Stimulated activated CD4-positive, alpha-beta T cell treated with anti-CD3 and anti-CD28 coated beads, Interleukin-2, amount 100 ng/mL, for 24 hours (primary cell): Measurements from ENCODE around the gene TXNDC16.
"Not testable (repeated sequence)": the region's sequence is repeated elsewhere in the genome, so short reads cannot be mapped to it uniquely, and the experiment has no call there.

Experiments
- DNase-seq, 2 donors: peaks; one replicate each; pipeline ENCODE4 v3.0.0-alpha.2; 2020

TXNDC16 gene

DNA sequence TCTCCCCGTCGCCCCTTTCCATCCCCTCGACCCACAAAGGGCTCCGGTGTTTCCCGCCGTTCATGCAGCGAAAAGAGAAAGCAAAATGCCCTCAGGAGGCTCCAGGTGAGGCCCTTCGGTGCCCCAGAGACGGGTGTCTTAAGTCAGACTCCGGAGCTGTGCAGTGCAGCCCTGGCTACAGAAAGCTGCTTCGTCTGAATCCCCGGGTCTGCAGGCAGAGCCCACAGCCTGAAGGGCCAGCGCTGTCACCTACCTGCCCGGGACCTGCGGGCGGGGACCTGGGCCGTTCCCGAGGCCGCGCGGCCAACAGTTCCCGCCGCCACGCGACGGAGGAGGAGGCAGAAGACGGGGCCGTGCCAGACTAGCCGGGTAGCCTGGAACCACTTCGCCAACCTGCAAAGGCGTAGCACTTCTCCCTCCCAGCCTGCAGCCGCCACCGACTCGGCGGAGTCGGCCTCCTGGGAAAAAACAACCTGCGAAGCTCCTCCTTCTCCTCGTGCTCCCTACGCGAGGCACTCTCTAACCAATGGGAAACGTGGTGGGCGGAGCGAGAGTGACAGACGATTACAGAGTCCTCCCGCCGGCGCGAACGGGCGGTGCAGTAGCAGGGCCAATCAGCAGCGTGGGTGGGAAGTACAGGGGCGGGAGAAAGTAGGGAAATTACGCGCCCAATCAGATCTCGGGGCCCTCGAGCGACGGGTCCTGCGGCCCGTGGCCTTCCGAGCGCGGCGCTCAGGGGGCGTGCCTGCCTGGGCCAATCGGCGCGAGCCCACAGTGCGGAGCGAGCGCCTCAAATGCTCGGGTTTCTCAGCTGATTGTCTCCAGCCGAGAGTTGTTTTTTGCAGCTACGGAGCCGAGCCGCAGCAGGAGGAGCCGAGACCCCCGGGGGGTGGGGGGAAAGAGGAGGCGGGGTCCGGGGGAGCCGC is at the start of gene TXNDC16, which contains the start of gene GPR137C:
Gene TXNDC16, minus strand, starts transcription at position 443 of the 926 bp plus-strand sequence. CDS start 8,948 bp downstream, outside the sequence.
Gene GPR137C, plus strand, starts transcription at position 774 of the 926 bp plus-strand sequence. CDS start 312 bp downstream, outside the sequence.
- DNase-seq: peak; percentile 99 to 100

GRCh38 chr14:52599974-52600373 is 47.7 kb upstream of the TXNDC16 start:
- DNase-seq: no peak

DNA sequence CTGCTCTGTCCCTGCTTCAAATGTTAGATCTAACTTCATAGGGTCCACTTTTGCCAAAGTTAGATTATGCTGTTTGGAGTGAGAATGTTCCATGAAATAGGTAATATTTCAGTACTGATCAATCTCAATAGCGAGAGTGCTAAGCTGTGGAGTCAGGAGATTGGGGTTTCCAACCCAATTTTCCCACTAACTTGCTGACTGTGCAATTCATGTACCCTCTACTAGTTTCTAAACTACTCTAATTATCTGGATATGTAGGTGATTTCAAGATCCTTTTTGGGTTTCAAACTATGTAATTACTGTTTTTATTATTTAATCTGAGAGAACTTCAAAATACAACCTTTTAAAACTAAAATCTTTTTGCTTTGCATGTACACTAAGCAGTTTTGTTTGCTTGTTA is 46.3 kb upstream of the TXNDC16 start:
- no peak for DNase-seq

GRCh38 chr14:52596861-52597260 is 44.6 kb upstream of the TXNDC16 start:
- DNase-seq: no peak

GRCh38 chr14:52596320-52596719 is 44.0 kb upstream of the TXNDC16 start:
- no peak for DNase-seq

- no peak for DNase-seq
Measured at GRCh38 chr14:52590318-52590717, 38.0 kb upstream of the TXNDC16 start.

DNA sequence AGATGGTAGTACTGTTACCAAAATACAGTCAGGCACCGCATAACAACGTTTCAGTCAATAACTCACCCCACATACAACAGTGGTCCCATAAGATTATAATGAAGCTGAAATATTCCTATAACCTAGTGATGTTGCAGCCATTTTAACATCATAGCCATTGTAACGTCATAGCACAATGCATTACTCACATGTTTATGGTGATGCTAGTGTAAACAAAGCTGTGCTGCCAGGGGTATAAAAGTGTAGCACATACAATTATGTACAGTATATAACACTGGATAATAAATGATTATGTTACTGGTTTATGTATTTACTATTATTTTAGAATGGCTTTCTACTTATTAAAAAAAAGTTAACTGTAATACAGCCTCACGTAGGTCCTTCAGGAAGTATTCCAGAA is 37.3 kb upstream of the TXNDC16 start:
- no peak for DNase-seq

GRCh38 chr14:52583544-52583943 is 31.2 kb upstream of the TXNDC16 start:
- no peak for DNase-seq

DNA sequence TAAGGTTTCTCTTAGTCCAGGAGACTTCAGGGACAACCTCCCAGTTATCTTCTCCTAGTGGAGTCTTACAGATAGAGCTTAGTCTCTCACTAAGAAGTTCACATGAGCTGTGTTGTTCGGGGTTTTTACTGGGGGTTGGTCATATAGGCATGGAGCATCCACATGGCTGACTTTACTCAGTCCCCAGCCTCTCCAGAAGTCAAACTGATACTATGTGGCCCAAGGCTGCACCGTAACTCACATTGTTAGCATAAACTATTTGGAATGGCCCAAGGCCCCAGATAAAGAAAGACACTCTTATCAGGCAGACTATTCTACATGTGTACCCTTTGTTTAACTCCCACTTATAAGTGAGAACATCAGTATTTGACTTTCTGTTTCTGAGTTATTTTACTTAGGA is 23.6 kb upstream of the TXNDC16 start:
- no peak for DNase-seq

- DNase-seq: not testable (repeated sequence)
Measured at GRCh38 chr14:52568454-52568853, 16.1 kb upstream of the TXNDC16 start.

- DNase-seq: no peak
Measured at GRCh38 chr14:52563120-52563519, 10.8 kb upstream of the TXNDC16 start.

- DNase-seq: no peak
Measured at GRCh38 chr14:52558688-52559087, 6.4 kb upstream of the TXNDC16 start.

GRCh38 chr14:52553671-52554575 is 1.6 kb upstream of the TXNDC16 start:
- peak; percentile 79 to 81 for DNase-seq

GRCh38 chr14:52553002-52553670 is 831 bp upstream of the TXNDC16 start:
- DNase-seq: peak; percentile 43 to 48

DNA sequence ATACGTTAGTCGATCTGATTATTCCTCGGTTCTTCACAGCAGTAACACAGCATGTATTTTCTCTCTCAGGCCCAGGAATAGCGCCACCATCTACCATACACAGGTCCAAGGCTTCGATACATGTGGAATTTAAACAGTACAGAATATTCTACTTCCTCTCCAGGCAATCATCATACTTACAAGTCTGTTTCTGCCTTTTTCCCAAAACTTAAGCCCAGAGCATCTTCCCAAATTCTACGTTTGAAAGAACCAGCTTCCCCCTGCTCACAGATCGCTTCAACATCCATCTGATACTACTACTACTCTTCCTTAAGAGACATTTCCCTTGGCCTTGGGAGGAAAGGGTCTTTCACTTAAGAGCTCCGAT is 626 bp downstream of the TXNDC16 start:
- no peak for DNase-seq

- DNase-seq: no peak
Measured at GRCh38 chr14:52551205-52551604, 1.1 kb downstream of the TXNDC16 start.

- DNase-seq: no peak
Measured at GRCh38 chr14:52550661-52551060, 1.6 kb downstream of the TXNDC16 start.

DNA sequence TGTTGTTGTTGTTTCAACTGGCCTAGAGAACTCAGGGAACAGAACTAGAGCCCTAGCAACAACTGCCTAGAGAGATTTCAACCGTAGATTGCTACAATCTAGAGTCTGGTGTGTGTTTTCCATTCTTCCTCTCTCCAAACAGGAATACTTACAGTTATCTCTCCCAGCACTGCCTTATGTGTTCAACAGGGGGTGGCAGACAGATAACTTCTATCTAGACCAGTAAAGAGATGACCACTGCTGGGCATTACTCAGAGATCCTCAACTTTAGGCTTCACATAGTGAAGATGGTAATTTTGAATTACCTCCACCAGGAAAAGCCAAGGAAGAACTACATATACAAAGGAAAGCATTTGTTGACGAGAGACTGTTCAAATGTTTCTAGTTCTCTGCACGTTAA is 4.8 kb downstream of the TXNDC16 start:
- no peak for DNase-seq

DNA sequence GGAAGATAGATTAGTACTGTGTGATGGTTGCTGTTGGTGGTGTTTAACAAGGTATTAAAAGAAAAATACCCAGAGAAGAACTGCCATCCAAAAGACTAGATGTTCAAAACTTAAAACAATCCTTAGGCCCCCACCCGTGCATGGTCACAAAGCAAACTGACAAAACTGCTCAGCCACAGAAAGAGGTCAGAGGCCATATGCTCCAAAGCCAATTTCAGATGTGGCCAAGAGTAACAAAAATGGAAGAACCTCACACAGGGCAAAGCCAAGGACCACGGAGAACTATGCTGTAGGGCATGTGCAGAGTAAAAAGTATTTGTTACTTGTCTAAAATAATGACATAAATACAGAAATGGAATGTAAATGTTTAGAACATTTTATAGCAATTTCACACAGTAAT is 5.3 kb downstream of the TXNDC16 start:
- DNase-seq: no peak

- no peak for DNase-seq
Measured at GRCh38 chr14:52546318-52546670, 6.0 kb downstream of the TXNDC16 start.

GRCh38 chr14:52545584-52546317 is 6.6 kb downstream of the TXNDC16 start:
- no peak for DNase-seq

GRCh38 chr14:52538623-52539022 is 13.7 kb downstream of the TXNDC16 start:
- DNase-seq: no peak
